GM21515 (cell line): ENCODE data around the gene OTOS.

ENCODE experiments used
- ATAC-seq: cut with Tn5 transposase; IDR thresholded peaks from one replicate; pipeline ENCODE4 v1.9.1; 2021; ENCODE audit not compliant: unreplicated experiment

OTOS gene

DNA sequence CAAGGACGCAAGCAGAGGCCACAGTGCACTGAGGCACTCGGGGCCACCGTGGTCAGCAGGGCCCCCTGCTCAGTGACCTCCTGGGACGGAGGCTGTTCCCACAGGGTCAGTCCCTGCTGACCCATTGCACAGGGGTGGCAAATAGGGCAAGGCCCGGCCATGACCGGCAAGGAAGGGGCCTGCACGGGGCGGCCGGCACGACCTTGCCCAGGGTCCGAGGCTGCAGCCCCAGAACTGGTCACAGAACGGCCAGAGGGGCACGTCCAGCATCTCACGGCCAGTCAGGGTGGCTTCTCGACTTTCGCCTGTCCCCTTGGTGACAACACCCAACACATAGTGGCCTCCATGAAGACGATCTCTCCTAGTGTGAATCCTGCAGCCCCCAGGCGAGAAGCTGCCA lies 27.6 kb upstream of the OTOS start:
- no peak for ATAC-seq

DNA sequence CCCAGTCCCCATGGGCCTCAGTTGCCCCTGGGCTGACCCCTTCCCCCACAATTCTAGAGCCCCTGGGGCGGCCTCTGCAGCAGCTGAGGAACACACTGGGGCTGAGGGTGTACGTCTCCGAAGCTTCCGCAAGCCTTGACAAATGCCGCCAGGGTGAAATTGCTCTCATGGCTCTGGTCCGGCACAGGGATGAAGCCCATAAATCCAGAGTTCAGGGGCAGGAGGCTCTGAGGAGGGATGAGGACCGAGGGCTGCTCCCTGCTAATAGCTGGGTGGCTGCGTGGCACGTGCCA lies 27.1 kb upstream of the OTOS start:
- ATAC-seq, result no peak

DNA sequence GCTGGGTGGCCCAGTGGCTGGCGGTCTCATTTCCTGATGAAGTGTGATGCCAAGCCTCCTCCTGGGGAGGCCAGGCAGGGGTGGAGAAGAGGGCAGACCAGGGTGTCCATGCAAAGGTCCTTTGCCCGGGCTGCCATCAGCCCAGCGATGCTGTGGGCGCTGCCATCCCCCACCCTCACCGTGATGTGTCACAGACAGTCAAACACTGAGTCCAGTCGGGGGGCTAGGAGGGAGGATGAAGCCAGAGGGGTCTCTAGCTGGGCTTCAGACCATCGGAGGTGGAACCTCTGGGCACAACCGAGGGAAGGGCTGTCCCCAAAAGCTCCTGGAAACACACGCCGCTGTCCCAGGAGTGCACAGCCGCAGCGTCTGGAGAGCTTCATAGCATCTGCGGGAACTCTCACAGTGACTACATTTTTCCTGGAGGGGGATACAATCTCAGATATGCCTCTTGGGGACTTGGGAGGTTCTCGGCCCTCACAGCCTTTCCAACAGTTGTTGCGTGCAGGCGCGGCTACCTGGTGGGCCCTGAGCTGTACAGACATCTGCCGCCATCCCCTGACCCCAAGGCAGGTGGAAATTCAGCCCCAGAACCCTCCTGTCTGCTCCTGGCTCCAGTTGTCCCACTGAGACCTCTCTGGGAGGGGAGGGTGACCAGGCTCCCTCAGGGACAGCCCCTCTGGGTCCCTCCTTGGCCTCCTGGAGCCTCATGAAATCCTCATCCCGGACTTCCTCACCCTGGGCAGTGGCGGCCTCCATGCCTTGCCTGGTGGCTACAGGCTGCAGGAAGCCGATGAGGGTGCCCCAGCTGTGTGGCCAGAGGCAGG lies 26.5 kb upstream of the OTOS start:
- ATAC-seq, result no peak

DNA sequence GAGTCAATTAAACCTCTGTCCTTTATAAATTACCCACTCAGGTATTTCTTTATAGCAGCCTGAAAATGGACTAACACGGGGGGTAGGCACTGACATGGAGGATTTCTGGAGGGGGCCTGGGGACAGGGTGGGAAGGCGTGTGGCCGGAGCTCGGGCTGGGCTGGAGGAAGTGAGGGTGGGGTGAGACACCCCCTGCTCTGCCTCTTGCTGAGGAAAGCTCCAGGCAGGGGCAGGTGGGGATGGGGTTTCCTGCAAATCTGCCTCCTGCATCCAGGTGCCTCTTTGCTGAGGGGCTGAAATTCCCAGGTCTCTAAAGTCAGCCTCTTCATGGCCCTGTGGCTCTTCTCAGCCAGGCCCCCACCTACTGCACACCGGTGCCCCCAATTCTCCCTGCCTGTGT lies 25.7 kb upstream of the OTOS start:
- ATAC-seq, result no peak

DNA sequence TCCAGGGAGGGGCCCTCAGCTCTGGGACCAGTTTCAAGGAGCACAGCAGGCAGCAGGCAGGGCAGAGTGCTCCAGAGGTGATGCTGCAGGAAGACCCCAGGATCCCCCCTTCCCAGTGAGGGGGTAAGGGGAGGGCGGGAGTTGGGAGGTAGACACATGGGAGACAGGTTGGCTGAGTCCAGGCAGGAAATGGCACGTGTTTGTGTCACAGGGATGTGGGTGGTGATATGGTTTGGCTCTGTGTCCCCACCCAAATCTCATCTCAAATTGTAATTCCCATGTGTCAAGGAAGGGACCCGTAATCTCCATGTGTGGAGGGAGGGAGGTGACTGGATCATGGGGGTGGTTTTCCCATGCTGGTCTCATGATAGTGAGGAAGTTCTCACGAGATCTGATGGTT lies 25.2 kb upstream of the OTOS start:
- ATAC-seq, result no peak

DNA sequence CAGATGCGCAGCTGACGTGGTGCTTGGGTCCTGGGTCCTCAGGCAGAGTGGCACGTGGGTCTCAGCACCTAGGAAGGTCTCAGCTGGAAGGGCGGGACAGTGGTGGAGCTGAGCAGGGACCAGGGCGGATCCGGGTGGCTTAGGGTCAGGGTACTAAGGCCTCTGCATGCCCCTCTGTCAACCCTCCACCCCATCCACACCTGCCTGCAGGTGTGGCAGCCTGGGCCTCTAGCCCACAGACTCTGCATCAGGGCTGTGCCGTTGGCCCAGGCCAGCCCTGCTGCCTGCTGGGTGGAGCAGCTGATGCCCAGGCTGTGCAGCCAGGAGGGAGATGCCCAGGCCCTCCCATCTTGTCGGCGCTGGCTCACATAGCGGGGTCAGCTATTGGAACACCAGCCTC lies 24.6 kb upstream of the OTOS start:
- ATAC-seq, result no peak

DNA sequence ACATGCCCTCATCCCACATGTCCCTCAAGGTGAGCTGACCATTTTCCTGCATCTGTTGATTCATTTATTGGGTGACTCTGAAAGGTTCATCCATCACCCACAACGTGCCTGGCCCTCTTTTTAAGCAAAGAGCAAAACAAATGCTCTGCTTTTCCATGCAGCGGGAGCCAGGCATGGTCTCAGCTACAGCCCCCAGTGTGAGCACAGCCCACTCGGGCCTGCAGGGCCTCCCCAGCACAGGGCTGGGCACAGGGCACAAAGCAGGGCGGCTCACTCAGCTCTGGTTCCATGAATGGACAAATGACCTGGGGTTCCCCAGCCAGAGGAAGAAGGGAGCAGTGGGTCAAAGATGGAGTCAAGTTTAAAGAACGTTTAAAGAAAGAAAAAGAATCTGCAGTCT lies 24.1 kb upstream of the OTOS start:
- ATAC-seq, result no peak

DNA sequence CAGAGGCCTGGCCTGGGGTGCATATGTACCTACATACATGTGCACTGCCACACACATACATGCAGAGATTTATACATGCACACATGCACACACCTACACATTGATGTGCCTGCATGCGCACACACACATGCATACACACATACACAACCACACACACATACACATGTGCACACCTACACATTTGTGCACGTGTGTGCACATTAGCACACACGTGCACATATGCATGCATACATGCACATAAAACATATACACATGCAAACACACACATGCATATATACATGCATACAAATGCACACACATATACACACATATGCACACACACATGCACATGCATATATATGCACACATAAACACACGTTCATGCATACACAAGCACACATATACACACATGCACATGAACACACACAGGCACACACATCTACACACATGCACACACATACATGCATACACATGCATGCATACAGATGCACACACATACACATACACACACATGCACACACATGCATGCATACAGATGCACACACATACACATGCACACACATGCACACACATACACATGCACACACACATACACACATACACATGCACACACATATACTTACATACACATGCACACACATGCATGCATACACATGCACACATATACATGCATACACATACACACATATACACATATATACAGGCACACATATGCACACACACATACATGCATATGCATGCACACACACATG lies 23.6 kb upstream of the OTOS start:
- no peak for ATAC-seq

DNA sequence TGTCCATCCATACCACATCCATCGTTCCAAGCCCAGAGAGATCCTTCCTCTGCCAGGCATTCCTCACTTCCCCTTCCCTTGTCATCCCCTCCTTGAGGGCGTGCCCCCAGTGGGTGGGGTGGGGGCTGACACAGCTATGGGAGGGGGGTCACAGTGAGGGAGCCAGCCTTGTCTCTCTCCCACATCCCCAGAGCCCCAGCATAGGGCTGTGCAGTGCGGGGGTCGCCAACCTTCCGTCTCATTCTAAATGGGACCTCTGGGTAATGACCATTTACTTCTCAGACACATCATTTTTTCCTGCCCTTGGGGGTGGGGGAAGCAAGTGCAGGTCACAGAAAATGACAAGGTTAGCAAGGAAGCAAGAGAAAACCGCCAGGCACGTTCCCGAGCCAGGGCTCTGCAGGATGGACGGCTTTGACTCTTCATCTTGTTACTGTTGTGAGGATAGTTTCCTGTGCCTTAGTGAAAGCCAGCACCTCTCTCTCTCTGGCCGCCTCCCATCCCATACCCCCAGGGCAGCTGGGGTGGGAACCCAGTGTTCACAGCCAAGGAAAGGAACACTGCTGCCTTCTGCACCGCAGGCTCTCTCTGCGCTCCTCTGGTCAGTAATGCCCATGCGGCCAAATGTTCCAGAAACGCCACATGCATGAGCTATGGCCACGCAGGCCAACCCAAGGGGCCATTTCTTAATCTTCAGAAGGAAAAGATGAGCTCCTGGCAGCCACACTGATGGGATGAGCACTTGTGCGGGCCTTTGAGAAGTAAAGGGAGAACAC lies 22.7 kb upstream of the OTOS start:
- no peak for ATAC-seq

DNA sequence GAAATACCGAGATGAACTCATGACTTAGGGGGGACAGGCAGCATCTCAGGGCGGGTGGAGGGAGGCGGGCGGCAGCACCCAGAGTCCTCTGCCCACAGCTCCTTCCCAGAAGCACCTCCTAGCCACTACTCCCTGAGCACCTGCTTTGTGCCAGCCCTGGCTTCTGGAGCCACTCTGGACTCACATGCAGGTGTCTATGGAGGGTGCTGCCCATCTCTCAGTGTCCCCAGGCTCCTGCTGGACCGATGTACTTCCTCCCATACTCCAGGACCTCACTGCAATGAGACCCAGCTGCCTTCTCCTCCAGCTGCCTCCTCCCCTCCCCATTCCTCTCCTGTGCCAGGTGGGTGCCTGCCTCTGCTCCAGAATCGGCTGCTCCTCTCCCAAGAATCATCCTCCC lies 22.1 kb upstream of the OTOS start:
- no peak for ATAC-seq

DNA sequence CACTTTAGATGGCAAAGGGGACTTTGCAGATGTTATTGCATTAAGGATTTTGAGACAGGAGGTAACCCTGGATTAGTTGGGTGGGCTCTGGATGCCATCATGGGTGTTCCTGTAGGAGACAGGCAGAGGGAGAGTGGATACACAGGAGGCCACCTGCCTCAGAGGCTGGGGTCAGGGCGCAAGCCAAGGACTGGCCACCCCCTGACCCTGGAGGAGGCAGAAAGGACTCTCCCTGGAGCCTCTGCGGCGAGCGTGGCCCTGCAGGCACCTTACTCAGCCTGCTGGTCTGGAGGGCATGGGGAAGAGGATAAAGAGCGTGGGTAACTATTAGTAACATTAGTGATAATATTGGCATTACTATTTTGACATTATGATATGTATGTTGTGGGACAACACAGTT lies 21.6 kb upstream of the OTOS start:
- no peak for ATAC-seq

DNA sequence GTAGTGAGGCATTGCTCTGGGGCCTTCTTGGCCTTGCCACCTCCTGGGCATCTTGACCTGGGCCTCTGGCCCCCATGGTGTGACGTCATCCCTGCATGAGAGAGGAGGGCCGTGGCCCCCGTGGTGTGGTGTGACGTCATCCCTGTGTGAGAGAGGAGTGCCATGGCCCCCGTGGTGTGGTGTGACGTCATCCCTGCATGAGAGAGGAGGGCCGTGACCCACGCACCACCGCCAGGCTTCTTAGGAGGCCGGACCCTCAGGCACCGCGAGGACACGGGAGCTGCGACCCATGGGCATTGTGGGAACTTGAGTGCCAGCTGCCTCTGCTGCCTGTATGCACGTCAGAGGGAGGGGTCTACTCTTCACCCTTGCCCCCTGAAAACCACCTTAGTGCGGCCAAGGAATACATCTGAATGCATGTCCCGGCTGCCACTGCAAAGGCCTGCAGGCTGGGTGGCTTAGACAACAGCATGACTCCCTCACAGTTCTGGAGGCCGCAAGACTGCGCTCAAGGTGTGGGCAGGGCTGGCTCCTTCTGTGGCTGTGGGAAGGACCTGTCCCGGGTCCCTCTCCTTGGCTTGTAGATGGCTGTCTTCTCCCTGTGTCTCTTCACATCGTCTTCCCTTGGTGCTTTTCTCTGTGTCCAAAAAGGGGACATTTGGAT lies 20.8 kb upstream of the OTOS start:
- no peak for ATAC-seq

DNA sequence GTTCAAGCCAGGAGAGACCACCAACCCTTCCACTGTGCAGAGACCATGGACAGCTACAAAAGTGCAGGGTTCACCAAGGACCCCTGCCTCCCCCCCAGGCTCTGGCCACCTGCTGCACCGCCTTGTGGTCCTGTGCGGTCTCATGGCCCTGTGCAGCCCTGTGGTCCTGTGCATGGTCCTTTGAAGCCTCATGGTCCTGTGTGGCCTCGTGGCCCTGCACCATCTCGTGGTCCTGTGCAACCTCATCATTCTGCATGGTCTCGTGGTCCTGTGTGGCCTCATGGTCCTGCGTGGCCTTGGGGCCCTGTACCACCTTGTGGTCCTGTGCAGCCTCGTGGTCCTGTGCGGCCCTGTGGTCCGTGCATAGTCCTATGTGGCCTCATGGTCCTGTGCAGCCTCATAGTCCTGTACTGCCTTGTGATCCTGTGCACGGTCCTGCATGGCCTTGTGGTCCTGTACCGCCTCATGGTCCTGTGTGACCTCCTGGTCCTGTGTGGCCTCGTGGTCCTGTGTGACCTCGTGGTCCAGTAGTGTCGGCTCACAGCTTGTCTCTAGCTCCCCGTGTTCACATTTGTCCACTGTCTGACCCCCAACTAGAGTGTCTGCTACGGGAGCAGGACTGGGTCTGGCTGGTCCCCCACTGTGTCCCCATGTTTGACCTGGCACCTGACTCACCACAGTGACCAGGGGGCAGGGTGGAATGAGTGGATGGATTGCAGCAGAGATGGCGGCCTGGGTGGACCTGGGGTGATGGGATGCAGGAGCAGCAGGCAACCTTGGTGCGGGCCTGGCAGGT lies 20.0 kb upstream of the OTOS start:
- no peak for ATAC-seq

DNA sequence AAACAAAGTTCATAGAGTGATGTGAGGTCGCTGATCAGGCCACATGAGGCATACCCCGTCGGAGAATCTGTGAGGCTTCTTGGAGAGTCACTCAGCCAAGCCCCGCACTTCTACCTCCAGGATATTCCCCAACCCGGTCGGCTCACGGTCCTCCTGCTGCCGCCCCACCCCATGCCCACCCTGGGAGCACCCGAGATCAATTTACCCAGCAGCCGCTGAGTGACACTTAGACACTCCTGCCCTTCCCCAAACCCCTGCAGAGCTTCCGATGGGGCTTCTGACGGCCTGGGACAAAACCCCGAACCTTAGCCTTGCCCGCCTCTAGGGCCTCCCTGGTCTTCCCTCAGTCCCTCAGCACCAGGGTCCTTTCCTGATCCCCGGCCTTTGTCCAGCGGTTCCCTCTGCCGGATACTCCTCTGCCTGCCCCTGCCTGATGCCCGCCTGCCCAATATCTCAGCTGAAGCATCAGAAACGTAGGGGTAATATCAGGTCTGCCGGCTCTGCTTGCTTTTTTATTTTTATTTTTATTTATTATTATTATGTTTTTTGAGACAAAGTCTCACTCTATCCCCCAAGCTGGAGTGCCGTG lies 18.9 kb upstream of the OTOS start:
- no peak for ATAC-seq

DNA sequence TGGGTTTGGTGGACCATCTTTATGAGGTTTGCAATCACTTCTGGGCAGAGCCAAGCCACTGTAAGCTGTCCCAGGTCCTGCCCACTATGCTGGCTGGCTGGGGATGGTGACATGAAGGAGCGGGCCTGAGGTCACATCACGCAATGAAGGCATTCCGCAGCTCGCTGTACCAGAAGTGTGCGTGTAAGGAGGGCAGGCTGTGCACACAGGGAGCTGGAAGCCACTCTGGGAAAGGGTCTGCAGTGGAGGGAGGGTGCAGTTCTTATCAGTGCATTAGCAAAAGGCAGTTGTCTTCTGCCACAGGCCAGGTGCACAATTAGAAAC lies 16.7 kb upstream of the OTOS start:
- ATAC-seq, result no peak

DNA sequence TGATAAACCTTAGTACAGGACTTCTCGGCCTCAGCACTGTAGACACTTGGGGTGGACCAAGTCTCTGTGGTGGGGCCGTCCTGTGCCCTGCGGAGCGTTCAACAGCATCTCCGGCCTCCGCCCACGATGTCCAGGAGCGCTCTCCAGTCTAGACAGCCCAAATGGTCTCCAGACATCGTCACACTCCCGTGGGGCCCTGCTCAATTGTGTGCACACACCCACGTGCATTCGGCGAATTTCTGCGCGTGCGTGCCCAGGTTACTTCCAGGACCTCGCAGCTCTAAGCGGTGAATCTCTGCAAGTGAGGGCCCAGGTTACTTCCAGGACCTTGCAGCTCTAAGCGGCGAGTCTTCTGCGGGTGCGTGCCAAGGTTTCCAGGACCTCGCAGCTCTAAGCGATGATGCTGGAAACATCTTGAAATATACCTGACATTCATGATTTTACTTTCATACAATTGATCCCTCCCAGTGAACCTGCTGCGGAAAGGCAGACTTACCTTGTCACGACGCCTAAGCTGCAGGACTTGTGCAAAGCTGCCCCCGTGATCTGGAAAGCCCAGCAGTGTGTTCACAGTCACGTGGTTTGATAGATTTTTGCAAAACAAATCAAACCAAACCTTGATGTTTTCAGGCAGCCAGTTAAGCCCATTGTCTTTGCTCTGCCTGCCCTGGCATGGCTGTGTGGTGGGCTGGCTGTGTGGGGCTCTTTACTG lies 16.1 kb upstream of the OTOS start:
- no peak for ATAC-seq

DNA sequence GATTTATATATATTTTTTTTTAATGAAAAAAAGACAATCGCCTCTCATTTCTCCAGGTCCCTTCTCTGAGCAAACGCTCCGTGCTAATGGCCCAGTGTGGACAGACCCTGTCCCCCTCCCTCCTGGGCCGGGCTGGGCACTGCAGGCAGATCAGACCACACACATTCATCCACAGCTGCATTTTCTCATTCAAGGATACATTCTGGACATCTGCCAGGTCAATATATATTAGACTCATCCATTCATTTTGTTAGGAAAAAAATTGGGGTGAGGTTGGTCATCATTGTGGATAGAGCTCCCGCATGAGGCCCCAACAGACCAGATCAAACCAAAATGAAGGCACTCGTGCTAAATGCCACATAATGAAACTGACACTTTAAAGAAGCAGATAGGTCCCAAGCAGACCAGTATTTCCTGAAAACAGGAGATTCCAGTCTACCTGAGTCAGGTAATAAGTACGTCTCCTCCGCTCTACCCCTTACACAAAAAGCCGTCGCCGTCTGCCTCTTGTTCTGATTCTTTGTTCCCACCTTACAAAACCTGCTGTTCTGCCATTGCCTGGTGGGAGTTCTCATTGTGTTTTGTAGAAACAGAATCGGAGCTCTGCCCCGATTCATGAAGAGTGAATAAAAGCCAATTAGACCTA lies 15.4 kb upstream of the OTOS start:
- no peak for ATAC-seq

DNA sequence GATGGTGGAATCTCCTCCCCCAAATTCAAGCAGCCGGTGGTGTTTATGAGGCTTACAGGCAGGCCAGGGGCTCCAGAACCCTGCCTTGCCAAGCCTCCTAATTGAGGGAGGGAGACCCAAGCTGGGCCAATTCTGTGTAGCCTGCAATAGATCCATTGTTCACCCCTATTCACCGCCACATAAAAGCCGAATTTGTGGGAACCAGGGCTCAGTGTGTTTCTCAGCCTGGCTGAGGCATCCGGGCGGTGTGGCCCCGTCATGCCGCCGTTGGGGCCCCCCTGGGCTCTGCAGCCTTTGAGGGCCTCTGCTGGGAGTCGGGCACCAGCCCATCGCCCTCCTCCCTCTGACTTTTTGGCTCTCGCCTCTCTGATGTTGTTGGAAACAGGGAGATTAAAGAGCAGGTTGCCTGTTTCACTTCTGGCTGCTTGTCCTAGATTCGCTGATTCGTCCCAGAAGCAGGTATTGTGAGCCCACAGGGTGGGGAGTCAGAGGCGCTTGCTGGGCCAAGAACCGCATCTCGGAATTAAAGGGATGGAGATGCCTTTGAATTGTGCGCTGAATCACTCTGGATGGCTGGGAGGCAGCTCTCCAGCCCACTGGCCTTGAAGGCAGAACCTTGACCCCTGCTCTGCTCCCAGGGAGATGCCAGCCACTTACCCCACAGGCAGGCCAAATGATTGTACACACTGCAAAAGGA lies 14.7 kb upstream of the OTOS start:
- no peak for ATAC-seq

DNA sequence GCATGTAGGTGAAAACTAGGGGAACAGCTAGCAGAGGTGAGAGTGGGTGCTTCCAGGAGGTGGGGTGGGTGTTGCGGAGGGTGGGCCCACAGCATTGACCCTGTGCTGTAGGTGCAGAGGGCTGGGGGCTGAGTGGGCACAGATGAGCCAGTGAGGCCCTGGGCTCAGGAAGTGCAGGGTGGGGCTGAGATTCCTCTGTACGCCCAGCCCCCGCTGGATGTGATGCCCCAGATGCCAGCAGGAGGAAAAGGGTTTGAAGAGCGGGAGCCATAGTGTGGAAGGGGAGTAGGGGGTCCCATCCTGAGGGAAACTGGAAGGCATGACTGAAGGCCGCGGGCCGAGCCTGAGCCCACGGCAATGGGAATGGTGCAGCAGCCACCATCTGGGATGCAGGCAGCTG lies 14.1 kb upstream of the OTOS start:
- ATAC-seq, result no peak
